Lung microvascular endothelial cell (primary cell): Measurements from ENCODE around the gene MKS1. TPM values are rescaled to one million over a fixed set of nuclear protein-coding genes. Genes with fewer than 3 reads are reported as not detected.

Source experiments
- DNase-seq, 2 donors: peaks; one replicate each; pipeline versions ENCODE4 v3.0.0 to v3.0.0-alpha.2; 2010; ENCODE audit warnings: low read depth in 2 of 2
- total RNA-seq: library from RNA; depleted of rRNA; stranded (reverse); fragments of >200 nt; gene quantifications from 2 replicates; pipeline ENCODE4 v1.2.1, GENCODE V29; 2014

Gene MKS1
- total RNA-seq, 1 donor from 2014 or later, result 8.1 TPM

GRCh38 chr17:58166682-58167081 lies 52.4 kb downstream of the MKS1 start, which contains the start of gene OR4D2:
Gene OR4D2, plus strand, starts transcription at chr17:58166982. Its CDS starts 2,674 bp downstream, at chr17:58169656.
- no peak for DNase-seq

GRCh38 chr17:58165981-58166380 lies 53.1 kb downstream of the MKS1 start:
- DNase-seq, result no peak

GRCh38 chr17:58161566-58161965 lies 57.5 kb downstream of the MKS1 start:
- no peak for DNase-seq

- DNase-seq, result no peak
Measured at GRCh38 chr17:58158181-58158580, 60.9 kb downstream of the MKS1 start.

GRCh38 chr17:58156839-58157803 lies 61.9 kb downstream of the MKS1 start:
- no peak for DNase-seq

Other genes starting within 250 kb of the MKS1 start
- gene VEZF1, start 231.0 kb downstream of the MKS1 start, total RNA-seq, result 18.7 and 23.0 TPM in 2 replicates
- gene SRSF1, start 212.0 kb downstream of the MKS1 start, total RNA-seq, result 300 and 316 TPM in 2 replicates
- 8.5 and 14.7 TPM in 2 replicates for gene DYNLL2, start 135.8 kb downstream of the MKS1 start, total RNA-seq
- not detected in 2 replicates for gene OR4D1, start 70.9 kb downstream of the MKS1 start, total RNA-seq
- not detected in 2 replicates for gene OR4D2, start 52.3 kb downstream of the MKS1 start, total RNA-seq
- not detected in 2 replicates for gene EPX, start 26.5 kb downstream of the MKS1 start, total RNA-seq
- not detected in 2 replicates for gene LPO, start 19.3 kb upstream of the MKS1 start, total RNA-seq
- 0.22 TPM in 1 of 2 replicates, not detected in the other for gene MPO, start 61.7 kb upstream of the MKS1 start, total RNA-seq
- under 0.01 TPM in 1 of 2 replicates, not detected in the other for gene TSPOAP1, start 109.5 kb upstream of the MKS1 start, total RNA-seq
- gene SUPT4H1, start 132.9 kb upstream of the MKS1 start, total RNA-seq, result 50.8 and 55.0 TPM in 2 replicates
- under 0.01 TPM in 1 of 2 replicates, not detected in the other for gene RNF43, start 198.3 kb upstream of the MKS1 start, total RNA-seq